GM18861 (cell line): ENCODE measurements around the gene SMNDC1.
"Not testable (repeated sequence)": the region's sequence is repeated elsewhere in the genome, so short reads cannot be mapped to it uniquely, and the experiment has no call there.

ENCODE experiments used
- ATAC-seq: cut with Tn5 transposase; IDR thresholded peaks from one replicate; pipeline ENCODE4 v1.9.1; 2021; ENCODE audit not compliant: unreplicated experiment

Gene SMNDC1

GRCh38 chr10:110258542-110258941, 46.2 kb downstream of the SMNDC1 start:
- no peak for ATAC-seq

DNA sequence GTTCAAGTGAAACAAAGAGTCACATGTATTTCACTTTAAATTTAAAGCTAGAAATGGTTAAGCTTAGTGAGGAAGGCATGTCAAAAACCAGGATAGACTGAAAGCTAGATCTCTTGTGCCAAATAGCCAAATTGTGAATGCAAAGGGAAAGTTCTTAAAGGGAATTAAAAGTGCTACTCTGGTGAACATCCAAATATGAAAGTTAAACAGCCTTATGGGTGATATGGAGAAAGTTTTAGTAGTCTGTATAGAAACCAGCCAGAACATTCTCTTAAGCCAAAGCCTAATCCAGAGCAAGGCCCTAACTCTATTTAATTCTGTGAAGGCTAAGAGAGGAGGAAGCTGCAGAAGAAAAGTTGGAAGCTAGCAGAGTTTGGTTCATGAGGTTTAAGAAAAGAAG, 50.3 kb downstream of the SMNDC1 start:
- no peak for ATAC-seq

DNA sequence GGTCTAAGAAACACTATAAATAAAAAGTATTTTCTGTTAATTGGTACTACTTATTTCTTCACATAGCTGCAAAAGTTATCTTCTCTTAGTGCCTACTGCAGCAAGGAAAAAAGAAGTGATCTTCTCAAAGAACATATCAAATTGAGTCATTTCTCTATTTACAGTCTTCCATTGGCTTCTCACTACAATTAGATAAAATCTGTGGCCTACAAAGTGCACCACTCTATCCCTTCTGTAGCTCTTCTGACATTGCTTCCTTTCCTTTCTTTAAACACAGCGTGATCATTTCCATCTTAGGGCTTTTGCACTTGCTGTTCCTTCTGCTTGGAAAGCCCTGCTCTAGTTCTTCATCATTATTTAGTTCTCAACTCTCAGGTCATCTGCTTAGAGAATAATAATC, 52.6 kb downstream of the SMNDC1 start:
- ATAC-seq, result no peak

DNA sequence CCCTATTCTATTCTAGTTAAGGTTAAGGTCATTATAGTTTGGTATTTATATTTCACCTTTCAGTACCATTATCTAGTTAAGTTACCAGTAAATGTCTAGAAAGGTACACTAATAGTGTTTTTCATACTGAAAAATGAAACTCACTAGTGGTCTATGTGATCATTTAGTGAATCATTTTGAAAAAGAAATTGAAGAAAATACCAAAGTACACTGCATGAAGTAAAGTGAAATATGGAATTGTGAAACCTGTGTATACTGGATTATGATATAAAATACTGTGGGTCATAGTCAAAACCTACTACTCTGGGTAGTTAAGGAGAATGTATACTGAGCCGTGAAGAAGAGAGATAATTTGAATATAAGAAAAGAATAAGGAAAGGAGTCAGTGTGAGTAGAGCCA, 53.3 kb downstream of the SMNDC1 start:
- peak; percentile 89 for ATAC-seq

DNA sequence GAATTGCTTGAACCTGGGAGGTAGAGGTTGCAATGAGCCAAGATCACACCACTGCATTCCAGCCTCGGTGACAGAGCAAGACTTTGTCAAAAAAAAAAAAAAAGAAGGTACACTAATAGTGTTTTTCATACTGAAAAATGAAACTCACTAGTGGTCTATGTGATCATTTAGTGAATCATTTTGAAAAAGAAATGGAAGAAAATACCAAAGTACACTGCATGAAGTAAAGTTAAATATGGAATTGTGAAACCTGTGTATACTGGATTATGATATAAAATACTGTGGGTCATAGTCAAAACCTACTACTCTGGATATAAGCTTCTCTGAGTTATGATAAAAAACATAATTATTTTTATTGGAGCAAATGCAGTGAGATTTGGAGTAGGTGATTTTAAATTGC, 55.2 kb downstream of the SMNDC1 start:
- peak; percentile 52 for ATAC-seq

DNA sequence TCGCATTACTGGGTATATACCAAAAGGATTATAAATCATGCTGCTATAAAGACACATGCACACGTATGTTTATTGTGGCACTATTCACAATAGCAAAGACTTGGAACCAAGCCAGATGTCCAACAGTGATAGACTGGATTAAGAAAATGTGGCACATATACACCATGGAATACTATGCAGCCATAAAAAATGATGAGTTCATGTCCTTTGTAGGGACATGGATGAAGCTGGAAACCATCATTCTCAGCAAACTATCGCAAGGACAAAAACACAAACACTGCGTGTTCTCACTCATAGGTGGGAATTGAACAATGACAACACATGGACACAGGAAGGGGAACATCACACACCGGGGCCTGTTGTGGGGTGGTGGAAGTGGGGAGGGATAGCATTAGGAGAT, 56.9 kb downstream of the SMNDC1 start:
- ATAC-seq, result not testable (repeated sequence)

GRCh38 chr10:110244550-110244949, 60.2 kb downstream of the SMNDC1 start:
- ATAC-seq, result no peak

DNA sequence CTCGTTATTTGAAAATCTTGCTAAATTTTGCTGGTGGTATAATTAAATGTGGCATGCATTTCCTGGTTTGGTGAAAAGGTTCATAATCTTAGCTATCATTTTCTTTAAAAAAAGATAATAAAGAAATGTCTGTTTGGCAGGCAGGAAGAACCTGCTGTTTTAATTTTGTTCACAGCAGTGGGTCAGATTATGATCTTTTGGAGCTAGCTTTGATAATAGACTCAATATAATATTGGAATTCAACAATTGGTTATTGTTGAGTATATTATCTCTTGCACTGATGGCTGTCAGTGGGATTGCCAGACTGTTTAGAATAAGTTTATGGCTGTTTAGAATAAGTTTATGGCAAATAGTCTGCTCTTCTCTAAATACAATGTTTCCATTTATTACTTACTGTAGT, 62.2 kb downstream of the SMNDC1 start:
- ATAC-seq, result no peak

DNA sequence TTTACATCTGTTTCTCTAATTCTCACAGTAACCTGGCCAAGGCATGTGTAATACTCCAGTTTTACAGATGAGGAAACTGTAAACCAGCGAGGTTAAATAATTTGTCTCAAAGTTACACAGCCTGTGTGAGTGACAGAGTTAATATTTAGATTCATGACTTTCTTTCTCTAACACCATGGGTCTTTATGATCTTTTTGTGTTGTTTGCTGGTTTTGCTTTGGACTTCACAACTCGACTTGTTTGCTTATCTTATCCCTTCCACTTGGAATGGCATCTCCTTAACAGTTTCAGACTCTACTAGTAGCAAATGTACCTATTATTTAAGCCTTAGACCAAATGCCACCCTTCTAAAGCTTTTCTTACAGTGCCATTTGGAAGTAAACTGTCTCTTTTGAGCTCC, 62.9 kb downstream of the SMNDC1 start:
- ATAC-seq, result peak; percentile 14

DNA sequence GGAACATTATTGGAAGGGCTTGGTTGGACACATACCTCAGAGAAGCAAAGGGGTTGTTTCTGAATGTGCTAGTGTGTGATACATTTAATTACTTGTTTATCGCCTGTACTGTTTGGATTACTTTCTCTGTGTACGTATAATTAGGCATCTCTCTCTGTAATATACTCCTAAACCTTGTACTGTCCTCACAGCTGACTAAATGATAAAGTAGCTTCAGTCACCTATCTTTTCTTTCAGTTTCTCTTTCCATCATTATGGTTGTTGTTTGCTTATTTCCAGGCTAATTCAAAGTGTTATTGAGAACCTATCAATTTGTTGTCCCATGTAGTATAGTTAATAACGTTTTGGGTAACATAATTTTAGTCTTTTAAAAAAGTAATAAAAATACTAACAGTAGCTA, 63.3 kb downstream of the SMNDC1 start:
- ATAC-seq, result peak; percentile 77
